Prostate gland (tissue), 2 donors: ENCODE data around the gene DNAJB4.

Source experiments
- POLR2AphosphoS5 ChIP-seq: sonication (generic); formaldehyde crosslinking; IDR thresholded peaks from one replicate; pipeline ENCODE4 v1.6.1; 2017; ENCODE audit warnings: antibody characterized with exemption
- TF ChIP-seq, protein P1 (sequence below), 4 experiments: fragments of 200-600 bp in 2 of 4; fragments of 450-650 bp in 2 of 4; sonication (generic) in 2 of 4; IDR thresholded peaks; 1 replicate in 3 of 4; 2 replicates in 1 of 4; pipeline ENCODE4 v1.5.1; 2016 to 2019; ENCODE audit warnings: antibody characterized with exemption in 4 of 4, mild to moderate bottlenecking in 2 of 4, moderate library complexity in 2 of 4

DNA sequence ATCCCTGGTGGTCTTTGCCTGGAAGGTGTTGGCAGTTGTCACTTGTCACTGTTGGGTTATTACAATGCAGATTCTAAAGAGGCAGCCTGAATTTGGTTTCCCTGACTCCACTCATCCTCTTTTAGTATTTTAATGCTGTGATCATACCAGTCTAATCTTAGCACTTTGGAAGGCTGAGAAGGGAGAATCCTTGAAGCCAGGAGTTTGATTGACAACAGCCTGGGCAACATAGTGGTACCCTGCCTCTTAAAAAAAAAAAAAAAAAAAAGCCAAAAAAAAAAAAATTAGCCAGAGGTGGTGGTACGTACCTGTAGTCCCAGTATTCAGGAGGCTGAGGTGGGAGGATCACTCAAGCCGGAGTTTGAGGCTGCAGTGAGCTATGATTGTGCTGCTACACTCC, 48.8 kb downstream of the DNAJB4 start:
- no peak for TF ChIP-seq POLR2AphosphoS5
- TF ChIP-seq, protein P1, sequence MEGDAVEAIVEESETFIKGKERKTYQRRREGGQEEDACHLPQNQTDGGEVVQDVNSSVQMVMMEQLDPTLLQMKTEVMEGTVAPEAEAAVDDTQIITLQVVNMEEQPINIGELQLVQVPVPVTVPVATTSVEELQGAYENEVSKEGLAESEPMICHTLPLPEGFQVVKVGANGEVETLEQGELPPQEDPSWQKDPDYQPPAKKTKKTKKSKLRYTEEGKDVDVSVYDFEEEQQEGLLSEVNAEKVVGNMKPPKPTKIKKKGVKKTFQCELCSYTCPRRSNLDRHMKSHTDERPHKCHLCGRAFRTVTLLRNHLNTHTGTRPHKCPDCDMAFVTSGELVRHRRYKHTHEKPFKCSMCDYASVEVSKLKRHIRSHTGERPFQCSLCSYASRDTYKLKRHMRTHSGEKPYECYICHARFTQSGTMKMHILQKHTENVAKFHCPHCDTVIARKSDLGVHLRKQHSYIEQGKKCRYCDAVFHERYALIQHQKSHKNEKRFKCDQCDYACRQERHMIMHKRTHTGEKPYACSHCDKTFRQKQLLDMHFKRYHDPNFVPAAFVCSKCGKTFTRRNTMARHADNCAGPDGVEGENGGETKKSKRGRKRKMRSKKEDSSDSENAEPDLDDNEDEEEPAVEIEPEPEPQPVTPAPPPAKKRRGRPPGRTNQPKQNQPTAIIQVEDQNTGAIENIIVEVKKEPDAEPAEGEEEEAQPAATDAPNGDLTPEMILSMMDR (IDR thresholded peaks at IDR 0.05): no peak
